Measurements from ENCODE around the gene MARK1. TPM values are rescaled to one million over a fixed set of nuclear protein-coding genes. Genes with fewer than 3 reads are reported as not detected.

MARK1 gene
- total and polyA plus RNA-seq, 4 donors = 1.3 to 6.5 (median 3.1) TPM

- H3K27me3 ChIP-seq (ENCODE audit: control insufficient read depth in 3 of 3, insufficient read depth in 3 of 3, low read length in 2 of 3) = peaks cover 0 to 22% (median 0%) of the 10 kb centered on the region in 3 donors
- no peak overlapping the region for H3K9ac ChIP-seq (ENCODE audit: insufficient read depth in 1 of 2, low read length in 2 of 2)
- H3K27ac ChIP-seq (ENCODE audit: low read depth in 1 of 2, low read length in 1 of 2) = no peak overlapping the region
- H3K9me3 ChIP-seq (ENCODE audit: control insufficient read depth in 4 of 4, insufficient read depth in 3 of 4, low read length in 3 of 4) = no peaks in the 10 kb centered on the region
- H3K4me3 ChIP-seq = no peak overlapping the region
- DNase-seq = no peak
- no peaks in the 10 kb centered on the region for H3K36me3 ChIP-seq (ENCODE audit: control insufficient read depth in 4 of 4, insufficient read depth in 4 of 4, low read length in 4 of 4)
- WGBS, 2 donors = 67 to 69% methylated on average over 5 of the region's 5 CpGs
- TF ChIP-seq, protein P1, sequence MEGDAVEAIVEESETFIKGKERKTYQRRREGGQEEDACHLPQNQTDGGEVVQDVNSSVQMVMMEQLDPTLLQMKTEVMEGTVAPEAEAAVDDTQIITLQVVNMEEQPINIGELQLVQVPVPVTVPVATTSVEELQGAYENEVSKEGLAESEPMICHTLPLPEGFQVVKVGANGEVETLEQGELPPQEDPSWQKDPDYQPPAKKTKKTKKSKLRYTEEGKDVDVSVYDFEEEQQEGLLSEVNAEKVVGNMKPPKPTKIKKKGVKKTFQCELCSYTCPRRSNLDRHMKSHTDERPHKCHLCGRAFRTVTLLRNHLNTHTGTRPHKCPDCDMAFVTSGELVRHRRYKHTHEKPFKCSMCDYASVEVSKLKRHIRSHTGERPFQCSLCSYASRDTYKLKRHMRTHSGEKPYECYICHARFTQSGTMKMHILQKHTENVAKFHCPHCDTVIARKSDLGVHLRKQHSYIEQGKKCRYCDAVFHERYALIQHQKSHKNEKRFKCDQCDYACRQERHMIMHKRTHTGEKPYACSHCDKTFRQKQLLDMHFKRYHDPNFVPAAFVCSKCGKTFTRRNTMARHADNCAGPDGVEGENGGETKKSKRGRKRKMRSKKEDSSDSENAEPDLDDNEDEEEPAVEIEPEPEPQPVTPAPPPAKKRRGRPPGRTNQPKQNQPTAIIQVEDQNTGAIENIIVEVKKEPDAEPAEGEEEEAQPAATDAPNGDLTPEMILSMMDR (IDR thresholded peaks at IDR 0.05; ENCODE audit: control extremely low read depth, extremely low read depth) = no peak
- H3K4me1 ChIP-seq (ENCODE audit: control insufficient read depth in 5 of 5, insufficient read depth in 5 of 5, low read length in 5 of 5) = no peaks in the 10 kb centered on the region
- no peak for ATAC-seq (ENCODE audit: insufficient read depth, low FRiP score)
These were observed 30.6 kb upstream of the MARK1 start for GRCh38 chr1:220497220-220497947.

- H3K9ac ChIP-seq (ENCODE audit: insufficient read depth in 1 of 2, low read length in 2 of 2) = no peak overlapping the region
- H3K4me1 ChIP-seq (ENCODE audit: control insufficient read depth in 5 of 5, insufficient read depth in 5 of 5, low read length in 5 of 5) = no peaks in the 10 kb centered on the region
- WGBS, 2 donors = 78 to 86% methylated on average over 2 of the region's 2 CpGs
- no peaks in the 10 kb centered on the region for H3K36me3 ChIP-seq (ENCODE audit: control insufficient read depth in 4 of 4, insufficient read depth in 4 of 4, low read length in 4 of 4)
- H3K27ac ChIP-seq (ENCODE audit: low read depth in 1 of 2, low read length in 1 of 2) = no peak overlapping the region
- ATAC-seq (ENCODE audit: insufficient read depth, low FRiP score) (no peak), DNase-seq (no peak)
- TF ChIP-seq, protein P1 (IDR thresholded peaks at IDR 0.05; ENCODE audit: control extremely low read depth, extremely low read depth) = no peak
- H3K27me3 ChIP-seq (ENCODE audit: control insufficient read depth in 3 of 3, insufficient read depth in 3 of 3, low read length in 2 of 3) = peaks cover 0 to 28% (median 0%) of the 10 kb centered on the region in 3 donors
- H3K4me3 ChIP-seq = no peak overlapping the region
- no peaks in the 10 kb centered on the region for H3K9me3 ChIP-seq (ENCODE audit: control insufficient read depth in 4 of 4, insufficient read depth in 3 of 4, low read length in 3 of 4)
These were observed 29.7 kb upstream of the MARK1 start for GRCh38 chr1:220498188-220498587.

GRCh38 chr1:220500372-220500771 lies 27.6 kb upstream of the MARK1 start:
- no peaks in the 10 kb centered on the region for H3K4me1 ChIP-seq (ENCODE audit: control insufficient read depth in 5 of 5, insufficient read depth in 5 of 5, low read length in 5 of 5)
- 82 to 96% methylated on average over 1 of the region's 1 CpG for WGBS, 2 donors
- H3K9me3 ChIP-seq (ENCODE audit: control insufficient read depth in 4 of 4, insufficient read depth in 3 of 4, low read length in 3 of 4) = no peaks in the 10 kb centered on the region
- DNase-seq (no peak), ATAC-seq (ENCODE audit: insufficient read depth, low FRiP score) (no peak)
- H3K9ac ChIP-seq (ENCODE audit: insufficient read depth in 1 of 2, low read length in 2 of 2) = no peak overlapping the region
- TF ChIP-seq, protein P1 (IDR thresholded peaks at IDR 0.05; ENCODE audit: control extremely low read depth, extremely low read depth) = no peak
- H3K36me3 ChIP-seq (ENCODE audit: control insufficient read depth in 4 of 4, insufficient read depth in 4 of 4, low read length in 4 of 4) = no peaks in the 10 kb centered on the region
- no peak overlapping the region for H3K4me3 ChIP-seq
- H3K27ac ChIP-seq (ENCODE audit: low read depth in 1 of 2, low read length in 1 of 2) = no peak overlapping the region
- peaks cover 0 to 35% (median 5%) of the 10 kb centered on the region in 3 donors for H3K27me3 ChIP-seq (ENCODE audit: control insufficient read depth in 3 of 3, insufficient read depth in 3 of 3, low read length in 2 of 3)

Data from lung (tissue), 12 donors.